ENCODE measurements around the gene AFF4. TPM values are rescaled to one million over a fixed set of nuclear protein-coding genes. Genes with fewer than 3 reads are reported as not detected.

AFF4 gene
- total and polyA plus RNA-seq, 2 experiments from 2014 or later = 31.3 to 46.3 TPM

DNA sequence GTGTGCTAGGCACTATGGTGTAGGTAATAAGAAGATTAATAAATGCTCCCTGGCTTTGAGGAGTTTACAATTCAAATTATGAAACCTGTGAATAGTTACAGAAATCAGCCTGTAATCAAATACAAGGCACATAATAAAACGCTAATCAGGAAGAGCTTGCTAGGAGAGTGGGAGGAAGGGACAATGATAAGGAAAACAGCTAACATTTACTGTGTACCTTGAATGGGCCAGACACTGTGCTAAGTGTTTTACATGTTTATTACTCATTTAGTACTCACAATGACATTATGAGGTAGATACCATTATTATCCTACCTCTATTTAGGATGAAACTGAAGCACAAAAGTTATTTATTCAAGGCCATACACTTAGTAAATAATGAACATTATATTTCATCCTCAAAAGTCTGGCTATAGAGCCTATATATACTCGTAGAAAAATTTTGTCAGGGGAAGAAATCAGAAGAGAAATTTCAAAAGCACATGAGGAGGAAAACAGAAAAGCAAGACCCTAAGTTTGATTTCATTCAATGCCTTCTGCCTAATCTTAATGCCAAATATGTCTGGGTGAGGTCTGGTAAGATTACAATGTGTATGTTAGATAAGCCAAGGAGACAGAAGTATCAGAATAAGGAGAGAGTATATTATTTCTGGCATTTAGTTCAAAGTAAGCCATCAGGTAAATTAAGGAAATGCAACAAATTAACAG lies 35.9 kb downstream of the AFF4 start:
- H3K4me3 Mint-ChIP-seq = no peak overlapping the region
- no peaks in the 10 kb centered on the region for H3K4me1 Mint-ChIP-seq
- no peaks in the 10 kb centered on the region for H3F3A ChIP-seq (replicated peaks; ENCODE audit: low read depth)
- no peaks in the 10 kb centered on the region for H3K27me3 ChIP-seq (ENCODE audit: insufficient read depth)
- ATAC-seq (no peak), DNase-seq (ENCODE audit: low spot score) (no peak)
- H3K27ac ChIP-seq (ENCODE audit: low read depth) = no peak overlapping the region
- no peak for TF ChIP-seq EZH2 (IDR thresholded peaks at IDR 0.05; ENCODE audit: low read depth, unreplicated experiment)
- no peak for TF ChIP-seq ZNF114 (CRISPR knock-in tag; IDR thresholded peaks at IDR 0.05)
- TF ChIP-seq POLR2AphosphoS5 (IDR thresholded peaks at IDR 0.05; ENCODE audit: low read depth) = no peak
- TF ChIP-seq EZH2phosphoT487 (IDR thresholded peaks at IDR 0.05; ENCODE audit: unreplicated experiment) = no peak
- TF ChIP-seq STAT1 (IDR thresholded peaks at IDR 0.05; ENCODE audit: unreplicated experiment) = no peak
- TF ChIP-seq, protein P1, sequence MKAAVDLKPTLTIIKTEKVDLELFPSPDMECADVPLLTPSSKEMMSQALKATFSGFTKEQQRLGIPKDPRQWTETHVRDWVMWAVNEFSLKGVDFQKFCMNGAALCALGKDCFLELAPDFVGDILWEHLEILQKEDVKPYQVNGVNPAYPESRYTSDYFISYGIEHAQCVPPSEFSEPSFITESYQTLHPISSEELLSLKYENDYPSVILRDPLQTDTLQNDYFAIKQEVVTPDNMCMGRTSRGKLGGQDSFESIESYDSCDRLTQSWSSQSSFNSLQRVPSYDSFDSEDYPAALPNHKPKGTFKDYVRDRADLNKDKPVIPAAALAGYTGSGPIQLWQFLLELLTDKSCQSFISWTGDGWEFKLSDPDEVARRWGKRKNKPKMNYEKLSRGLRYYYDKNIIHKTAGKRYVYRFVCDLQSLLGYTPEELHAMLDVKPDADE (IDR thresholded peaks at IDR 0.05) = no peak
- TF ChIP-seq, protein P2, sequence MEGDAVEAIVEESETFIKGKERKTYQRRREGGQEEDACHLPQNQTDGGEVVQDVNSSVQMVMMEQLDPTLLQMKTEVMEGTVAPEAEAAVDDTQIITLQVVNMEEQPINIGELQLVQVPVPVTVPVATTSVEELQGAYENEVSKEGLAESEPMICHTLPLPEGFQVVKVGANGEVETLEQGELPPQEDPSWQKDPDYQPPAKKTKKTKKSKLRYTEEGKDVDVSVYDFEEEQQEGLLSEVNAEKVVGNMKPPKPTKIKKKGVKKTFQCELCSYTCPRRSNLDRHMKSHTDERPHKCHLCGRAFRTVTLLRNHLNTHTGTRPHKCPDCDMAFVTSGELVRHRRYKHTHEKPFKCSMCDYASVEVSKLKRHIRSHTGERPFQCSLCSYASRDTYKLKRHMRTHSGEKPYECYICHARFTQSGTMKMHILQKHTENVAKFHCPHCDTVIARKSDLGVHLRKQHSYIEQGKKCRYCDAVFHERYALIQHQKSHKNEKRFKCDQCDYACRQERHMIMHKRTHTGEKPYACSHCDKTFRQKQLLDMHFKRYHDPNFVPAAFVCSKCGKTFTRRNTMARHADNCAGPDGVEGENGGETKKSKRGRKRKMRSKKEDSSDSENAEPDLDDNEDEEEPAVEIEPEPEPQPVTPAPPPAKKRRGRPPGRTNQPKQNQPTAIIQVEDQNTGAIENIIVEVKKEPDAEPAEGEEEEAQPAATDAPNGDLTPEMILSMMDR (conservative IDR thresholded peaks at IDR 0.05; ENCODE audit: low read depth in 2 of 2) = no peak
- TF ChIP-seq, protein P3, sequence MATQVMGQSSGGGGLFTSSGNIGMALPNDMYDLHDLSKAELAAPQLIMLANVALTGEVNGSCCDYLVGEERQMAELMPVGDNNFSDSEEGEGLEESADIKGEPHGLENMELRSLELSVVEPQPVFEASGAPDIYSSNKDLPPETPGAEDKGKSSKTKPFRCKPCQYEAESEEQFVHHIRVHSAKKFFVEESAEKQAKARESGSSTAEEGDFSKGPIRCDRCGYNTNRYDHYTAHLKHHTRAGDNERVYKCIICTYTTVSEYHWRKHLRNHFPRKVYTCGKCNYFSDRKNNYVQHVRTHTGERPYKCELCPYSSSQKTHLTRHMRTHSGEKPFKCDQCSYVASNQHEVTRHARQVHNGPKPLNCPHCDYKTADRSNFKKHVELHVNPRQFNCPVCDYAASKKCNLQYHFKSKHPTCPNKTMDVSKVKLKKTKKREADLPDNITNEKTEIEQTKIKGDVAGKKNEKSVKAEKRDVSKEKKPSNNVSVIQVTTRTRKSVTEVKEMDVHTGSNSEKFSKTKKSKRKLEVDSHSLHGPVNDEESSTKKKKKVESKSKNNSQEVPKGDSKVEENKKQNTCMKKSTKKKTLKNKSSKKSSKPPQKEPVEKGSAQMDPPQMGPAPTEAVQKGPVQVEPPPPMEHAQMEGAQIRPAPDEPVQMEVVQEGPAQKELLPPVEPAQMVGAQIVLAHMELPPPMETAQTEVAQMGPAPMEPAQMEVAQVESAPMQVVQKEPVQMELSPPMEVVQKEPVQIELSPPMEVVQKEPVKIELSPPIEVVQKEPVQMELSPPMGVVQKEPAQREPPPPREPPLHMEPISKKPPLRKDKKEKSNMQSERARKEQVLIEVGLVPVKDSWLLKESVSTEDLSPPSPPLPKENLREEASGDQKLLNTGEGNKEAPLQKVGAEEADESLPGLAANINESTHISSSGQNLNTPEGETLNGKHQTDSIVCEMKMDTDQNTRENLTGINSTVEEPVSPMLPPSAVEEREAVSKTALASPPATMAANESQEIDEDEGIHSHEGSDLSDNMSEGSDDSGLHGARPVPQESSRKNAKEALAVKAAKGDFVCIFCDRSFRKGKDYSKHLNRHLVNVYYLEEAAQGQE (IDR thresholded peaks at IDR 0.05; ENCODE audit: unreplicated experiment) = no peak
- TF ChIP-seq ZNF331 (CRISPR knock-in tag; IDR thresholded peaks at IDR 0.05; ENCODE audit: low read depth) = no peak
- TF ChIP-seq NANOG (IDR thresholded peaks at IDR 0.05; ENCODE audit: borderline replicate concordance) = no peak
- TF ChIP-seq, protein P4, sequence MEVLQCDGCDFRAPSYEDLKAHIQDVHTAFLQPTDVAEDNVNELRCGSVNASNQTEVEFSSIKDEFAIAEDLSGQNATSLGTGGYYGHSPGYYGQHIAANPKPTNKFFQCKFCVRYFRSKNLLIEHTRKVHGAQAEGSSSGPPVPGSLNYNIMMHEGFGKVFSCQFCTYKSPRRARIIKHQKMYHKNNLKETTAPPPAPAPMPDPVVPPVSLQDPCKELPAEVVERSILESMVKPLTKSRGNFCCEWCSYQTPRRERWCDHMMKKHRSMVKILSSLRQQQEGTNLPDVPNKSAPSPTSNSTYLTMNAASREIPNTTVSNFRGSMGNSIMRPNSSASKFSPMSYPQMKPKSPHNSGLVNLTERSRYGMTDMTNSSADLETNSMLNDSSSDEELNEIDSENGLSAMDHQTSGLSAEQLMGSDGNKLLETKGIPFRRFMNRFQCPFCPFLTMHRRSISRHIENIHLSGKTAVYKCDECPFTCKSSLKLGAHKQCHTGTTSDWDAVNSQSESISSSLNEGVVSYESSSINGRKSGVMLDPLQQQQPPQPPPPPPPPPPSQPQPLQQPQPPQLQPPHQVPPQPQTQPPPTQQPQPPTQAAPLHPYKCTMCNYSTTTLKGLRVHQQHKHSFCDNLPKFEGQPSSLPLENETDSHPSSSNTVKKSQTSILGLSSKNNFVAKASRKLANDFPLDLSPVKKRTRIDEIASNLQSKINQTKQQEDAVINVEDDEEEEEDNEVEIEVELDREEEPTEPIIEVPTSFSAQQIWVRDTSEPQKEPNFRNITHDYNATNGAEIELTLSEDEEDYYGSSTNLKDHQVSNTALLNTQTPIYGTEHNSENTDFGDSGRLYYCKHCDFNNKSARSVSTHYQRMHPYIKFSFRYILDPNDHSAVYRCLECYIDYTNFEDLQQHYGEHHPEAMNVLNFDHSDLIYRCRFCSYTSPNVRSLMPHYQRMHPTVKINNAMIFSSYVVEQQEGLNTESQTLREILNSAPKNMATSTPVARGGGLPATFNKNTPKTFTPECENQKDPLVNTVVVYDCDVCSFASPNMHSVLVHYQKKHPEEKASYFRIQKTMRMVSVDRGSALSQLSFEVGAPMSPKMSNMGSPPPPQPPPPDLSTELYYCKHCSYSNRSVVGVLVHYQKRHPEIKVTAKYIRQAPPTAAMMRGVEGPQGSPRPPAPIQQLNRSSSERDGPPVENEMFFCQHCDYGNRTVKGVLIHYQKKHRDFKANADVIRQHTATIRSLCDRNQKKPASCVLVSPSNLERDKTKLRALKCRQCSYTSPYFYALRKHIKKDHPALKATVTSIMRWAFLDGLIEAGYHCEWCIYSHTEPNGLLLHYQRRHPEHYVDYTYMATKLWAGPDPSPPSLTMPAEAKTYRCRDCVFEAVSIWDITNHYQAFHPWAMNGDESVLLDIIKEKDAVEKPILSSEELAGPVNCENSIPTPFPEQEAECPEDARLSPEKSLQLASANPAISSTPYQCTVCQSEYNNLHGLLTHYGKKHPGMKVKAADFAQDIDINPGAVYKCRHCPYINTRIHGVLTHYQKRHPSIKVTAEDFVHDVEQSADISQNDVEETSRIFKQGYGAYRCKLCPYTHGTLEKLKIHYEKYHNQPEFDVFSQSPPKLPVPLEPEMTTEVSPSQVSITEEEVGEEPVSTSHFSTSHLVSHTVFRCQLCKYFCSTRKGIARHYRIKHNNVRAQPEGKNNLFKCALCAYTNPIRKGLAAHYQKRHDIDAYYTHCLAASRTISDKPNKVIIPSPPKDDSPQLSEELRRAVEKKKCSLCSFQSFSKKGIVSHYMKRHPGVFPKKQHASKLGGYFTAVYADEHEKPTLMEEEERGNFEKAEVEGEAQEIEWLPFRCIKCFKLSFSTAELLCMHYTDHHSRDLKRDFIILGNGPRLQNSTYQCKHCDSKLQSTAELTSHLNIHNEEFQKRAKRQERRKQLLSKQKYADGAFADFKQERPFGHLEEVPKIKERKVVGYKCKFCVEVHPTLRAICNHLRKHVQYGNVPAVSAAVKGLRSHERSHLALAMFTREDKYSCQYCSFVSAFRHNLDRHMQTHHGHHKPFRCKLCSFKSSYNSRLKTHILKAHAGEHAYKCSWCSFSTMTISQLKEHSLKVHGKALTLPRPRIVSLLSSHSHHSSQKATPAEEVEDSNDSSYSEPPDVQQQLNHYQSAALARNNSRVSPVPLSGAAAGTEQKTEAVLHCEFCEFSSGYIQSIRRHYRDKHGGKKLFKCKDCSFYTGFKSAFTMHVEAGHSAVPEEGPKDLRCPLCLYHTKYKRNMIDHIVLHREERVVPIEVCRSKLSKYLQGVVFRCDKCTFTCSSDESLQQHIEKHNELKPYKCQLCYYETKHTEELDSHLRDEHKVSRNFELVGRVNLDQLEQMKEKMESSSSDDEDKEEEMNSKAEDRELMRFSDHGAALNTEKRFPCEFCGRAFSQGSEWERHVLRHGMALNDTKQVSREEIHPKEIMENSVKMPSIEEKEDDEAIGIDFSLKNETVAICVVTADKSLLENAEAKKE (CRISPR knock-in tag; IDR thresholded peaks at IDR 0.05) = no peak
- TF ChIP-seq CREB1 (CRISPR knock-in tag; IDR thresholded peaks at IDR 0.05; ENCODE audit: low read depth) = no peak
- no peak for TF ChIP-seq JUNB (IDR thresholded peaks at IDR 0.05; ENCODE audit: unreplicated experiment)
- H3K9me3 Mint-ChIP-seq = no peaks in the 10 kb centered on the region
- H3K4me3 ChIP-seq = no peak overlapping the region
- peaks cover 35% of the 10 kb centered on the region for H3K36me3 ChIP-seq (ENCODE audit: insufficient read depth)
- H3K79me2 ChIP-seq (replicated peaks; ENCODE audit: insufficient read depth) = peaks cover 24% of the 10 kb centered on the region
- H3K27ac Mint-ChIP-seq = no peak overlapping the region
- H4K20me1 ChIP-seq (replicated peaks; ENCODE audit: insufficient read depth) = peaks cover 10% of the 10 kb centered on the region
- no peak overlapping the region for H3K4me2 ChIP-seq
- no peaks in the 10 kb centered on the region for H3K9me2 ChIP-seq (ENCODE audit: insufficient read depth)
- peaks cover 2% of the 10 kb centered on the region for H3K27me3 Mint-ChIP-seq (ENCODE audit: insufficient read depth, low read depth, poor library complexity)
- H3K36me3 Mint-ChIP-seq (ENCODE audit: low read depth) = peaks cover 56% of the 10 kb centered on the region
- H2AFZ ChIP-seq = no peak overlapping the region
- H3K4me1 ChIP-seq (ENCODE audit: insufficient read depth) = no peaks in the 10 kb centered on the region

Measured in GM23338 (cell line).